NCI-H2081 treated with DMSO at 0.1 percent for 48 hours (cell line): Measurements from ENCODE around the gene TSEN54.

ENCODE experiments used
- DNase-seq: peaks from one replicate; lab custom pipeline; 2025; lab: John Stamatoyannopoulos, UW

The TSEN54 gene

GRCh38 chr17:75488693-75489510, 27.4 kb upstream of the TSEN54 start:
- no peak for DNase-seq

GRCh38 chr17:75489511-75489955, 26.8 kb upstream of the TSEN54 start:
- DNase-seq, result no peak

GRCh38 chr17:75490173-75490743, 26.1 kb upstream of the TSEN54 start:
- DNase-seq, result no peak

- DNase-seq, result no peak
Observed at GRCh38 chr17:75490953-75491649, 25.2 kb upstream of the TSEN54 start.

- no peak for DNase-seq
Observed at GRCh38 chr17:75491680-75492079, 24.6 kb upstream of the TSEN54 start.

GRCh38 chr17:75492555-75493168, 23.7 kb upstream of the TSEN54 start:
- DNase-seq, result no peak

GRCh38 chr17:75493476-75494129, 22.7 kb upstream of the TSEN54 start:
- DNase-seq, result no peak

- DNase-seq, result no peak
Observed at GRCh38 chr17:75494326-75494877, 21.9 kb upstream of the TSEN54 start.

- no peak for DNase-seq
Observed at GRCh38 chr17:75496005-75496404, 20.3 kb upstream of the TSEN54 start.

GRCh38 chr17:75498039-75498725, 18.1 kb upstream of the TSEN54 start:
- DNase-seq, result no peak

GRCh38 chr17:75498726-75499213, 17.6 kb upstream of the TSEN54 start:
- no peak for DNase-seq

- DNase-seq, result no peak
Observed at GRCh38 chr17:75499313-75500022, 16.9 kb upstream of the TSEN54 start.

- DNase-seq, result no peak
Observed at GRCh38 chr17:75500419-75501216, 15.7 kb upstream of the TSEN54 start.

- DNase-seq, result no peak
Observed at GRCh38 chr17:75501378-75502071, 14.8 kb upstream of the TSEN54 start.

- no peak for DNase-seq
Observed at GRCh38 chr17:75502072-75502720, 14.1 kb upstream of the TSEN54 start.

GRCh38 chr17:75502721-75503329, 13.5 kb upstream of the TSEN54 start:
- no peak for DNase-seq

- DNase-seq, result no peak
Observed at GRCh38 chr17:75503337-75503950, 12.9 kb upstream of the TSEN54 start.
